Osteocyte (in vitro differentiated cells): ENCODE data around the gene LBHD1. TPM values are rescaled to one million over a fixed set of nuclear protein-coding genes. Genes with fewer than 3 reads are reported as not detected.
"Not testable (repeated sequence)": the region's sequence is repeated elsewhere in the genome, so short reads cannot be mapped to it uniquely, and the experiment has no call there.

Experiments used
- DNase-seq: peaks from one replicate; pipeline ENCODE4 v3.0.0; 2021; ENCODE audit warnings: mixed read lengths; ENCODE audit not compliant: unreplicated experiment; ENCODE audit errors: extremely low spot score
- H3K27ac Mint-ChIP-seq: one replicate; pipeline ENCODE4 v1.8.0; 2021; ENCODE audit warnings: mild to moderate bottlenecking, mixed read lengths; ENCODE audit not compliant: unreplicated experiment
- H3K27me3 Mint-ChIP-seq: one replicate; pipeline ENCODE4 v1.8.0; 2021; ENCODE audit warnings: mixed read lengths; ENCODE audit not compliant: unreplicated experiment
- H3K36me3 Mint-ChIP-seq: one replicate; pipeline ENCODE4 v1.8.0; 2021; ENCODE audit warnings: mixed read lengths; ENCODE audit not compliant: unreplicated experiment
- H3K4me1 Mint-ChIP-seq: one replicate; pipeline ENCODE4 v1.8.0; 2021; ENCODE audit warnings: mixed read lengths; ENCODE audit not compliant: unreplicated experiment
- H3K4me3 Mint-ChIP-seq: one replicate; pipeline ENCODE4 v1.8.0; 2021; ENCODE audit warnings: mild to moderate bottlenecking, moderate library complexity, mixed read lengths; ENCODE audit not compliant: unreplicated experiment
- H3K9me3 Mint-ChIP-seq: one replicate; pipeline ENCODE4 v1.8.0; 2021; ENCODE audit warnings: mixed read lengths; ENCODE audit not compliant: unreplicated experiment
- CTCF ChIP-seq: fragments of 200-600 bp; sonication (generic); IDR thresholded peaks from 2 replicates; pipeline ENCODE4 v1.5.0; 2021; ENCODE audit warnings: antibody characterized with exemption, mild to moderate bottlenecking, moderate library complexity
- total RNA-seq: library from RNA; stranded (reverse); gene quantifications from 2 replicates; pipeline ENCODE4 v1.2.1, GENCODE V29; 2021

The LBHD1 gene
- total RNA-seq, 1 donor from 2014 or later: 7.3 TPM

- Mint-ChIP-seq H3K36me3 (peaks cover 16% of the 10 kb centered on the region), H3K27me3 (no peaks in the 10 kb centered on the region), H3K27ac (peak within 1 kb of the TSS; percentile 99), H3K9me3 (no peaks in the 10 kb centered on the region), H3K4me3 (peak within 1 kb of the TSS; percentile 94), H3K4me1 (peaks cover 18% of the 10 kb centered on the region)
- TF ChIP-seq CTCF: no peak
- peak; percentile 99 for DNase-seq
Measured at GRCh38 chr11:62621567-62622470, 50.2 kb downstream of the LBHD1 start, which contains the start of gene B3GAT3. Gene B3GAT3 (minus strand): TSS chr11:62621986. CDS start chr11:62621947, 39 bp downstream.

- Mint-ChIP-seq H3K27ac (peak overlapping the region; percentile 88), H3K27me3 (no peaks in the 10 kb centered on the region), H3K4me1 (peaks cover 18% of the 10 kb centered on the region), H3K36me3 (peaks cover 11% of the 10 kb centered on the region), H3K9me3 (no peaks in the 10 kb centered on the region), H3K4me3 (peak overlapping the region; percentile 94)
- no peak for TF ChIP-seq CTCF
- DNase-seq: no peak
Measured at GRCh38 chr11:62621027-62621566, 51.0 kb downstream of the LBHD1 start.

GRCh38 chr11:62616957-62617356, 55.1 kb downstream of the LBHD1 start:
- H3K9me3 Mint-ChIP-seq, H3K4me3 Mint-ChIP-seq, DNase-seq, H3K27me3 Mint-ChIP-seq, H3K27ac Mint-ChIP-seq, H3K36me3 Mint-ChIP-seq: not testable (repeated sequence)
- peaks cover 14% of the 10 kb centered on the region for H3K4me1 Mint-ChIP-seq

- H3K27me3 Mint-ChIP-seq: no peaks in the 10 kb centered on the region
- no peak for TF ChIP-seq CTCF
- H3K27ac Mint-ChIP-seq: no peak overlapping the region
- H3K4me3 Mint-ChIP-seq: no peak overlapping the region
- H3K36me3 Mint-ChIP-seq: no peaks in the 10 kb centered on the region
- H3K9me3 Mint-ChIP-seq: no peaks in the 10 kb centered on the region
- H3K4me1 Mint-ChIP-seq: peaks cover 17% of the 10 kb centered on the region
- no peak for DNase-seq
Measured at GRCh38 chr11:62615521-62615920, 56.5 kb downstream of the LBHD1 start.

- peaks cover 19% of the 10 kb centered on the region for H3K4me1 Mint-ChIP-seq
- H3K4me3 Mint-ChIP-seq: no peak overlapping the region
- H3K9me3 Mint-ChIP-seq: no peaks in the 10 kb centered on the region
- no peaks in the 10 kb centered on the region for H3K36me3 Mint-ChIP-seq
- DNase-seq: no peak
- H3K27me3 Mint-ChIP-seq: no peaks in the 10 kb centered on the region
- TF ChIP-seq CTCF: no peak
- H3K27ac Mint-ChIP-seq: peak overlapping the region; percentile 68
Measured at GRCh38 chr11:62614275-62614674, 57.8 kb downstream of the LBHD1 start.
